ENCODE results near the gene MYEOV. TPM values are rescaled to one million over a fixed set of nuclear protein-coding genes. Genes with fewer than 3 reads are reported as not detected.

Gene MYEOV
- polyA plus RNA-seq, 1 donor (not counting 4 experiments of a cell fraction or from before 2014, with no cell fraction given) = 1.4 TPM

DNA sequence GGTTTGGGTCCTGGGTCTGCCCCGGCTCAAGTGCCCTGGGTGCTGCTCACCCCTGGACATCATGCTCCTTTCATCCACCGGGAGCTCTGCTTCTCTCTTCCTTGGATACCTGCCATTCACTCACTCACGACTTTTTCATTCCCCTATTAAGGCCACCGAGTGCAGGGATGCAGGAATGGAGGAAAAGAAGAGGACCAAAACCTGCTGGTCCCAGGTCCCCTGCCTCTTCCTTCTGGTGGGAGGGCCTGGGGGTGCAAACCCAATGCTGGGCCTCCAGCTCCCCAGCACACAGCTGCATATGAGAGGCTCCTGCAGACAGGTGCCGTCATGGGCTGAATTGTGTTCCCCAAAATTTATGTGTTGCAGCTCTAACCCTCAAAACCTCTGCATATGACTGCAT, 36.8 kb upstream of the MYEOV start:
- no peak overlapping the region for H2AFZ ChIP-seq (ENCODE audit: control insufficient read depth, low read length)
- no peak overlapping the region for H3K9ac ChIP-seq (ENCODE audit: control insufficient read depth, extremely low read depth, insufficient read depth, low read length)
- H3K4me2 ChIP-seq (ENCODE audit: control insufficient read depth, extremely low read depth, insufficient read depth, low read depth, low read length) = no peak overlapping the region
- DNase-seq (ENCODE audit: low read depth, low spot score) = no peak
- peaks cover 21% of the 10 kb centered on the region for H3K9me3 ChIP-seq (ENCODE audit: control insufficient read depth, low read depth, low read length)
- H3K27me3 ChIP-seq (ENCODE audit: control insufficient read depth, extremely low read depth, insufficient read depth, low read length) = no peaks in the 10 kb centered on the region
- no peaks in the 10 kb centered on the region for H3K9me1 ChIP-seq (ENCODE audit: control insufficient read depth, extremely low read depth, insufficient read depth, low read length)
- no peak overlapping the region for H3K27ac ChIP-seq (ENCODE audit: control insufficient read depth, insufficient read depth, low read length)
- H3K4me1 ChIP-seq (ENCODE audit: control insufficient read depth, extremely low read depth, insufficient read depth, low read length) = peaks cover 8% of the 10 kb centered on the region
- no peak overlapping the region for H3K4me3 ChIP-seq (ENCODE audit: control insufficient read depth in 2 of 3, extremely low read depth in 1 of 3, insufficient read depth in 2 of 3, low read depth in 1 of 3, low read length in 3 of 3)
- no peaks in the 10 kb centered on the region for H3K36me3 ChIP-seq (ENCODE audit: control insufficient read depth in 2 of 2, extremely low read depth in 1 of 2, insufficient read depth in 2 of 2, low read length in 2 of 2)
- H4K20me1 ChIP-seq (ENCODE audit: control insufficient read depth, extremely low read depth, insufficient read depth, low read length) = no peaks in the 10 kb centered on the region
- dilution Hi-C loops (cut with MboI; ENCODE audit: extremely low pct_ligation_motif_present, low sequenced_read_pairs) = no loop called here
- H3K79me2 ChIP-seq (ENCODE audit: control insufficient read depth, insufficient read depth, low read length) = no peaks in the 10 kb centered on the region
- TF ChIP-seq EZH2 (IDR thresholded peaks at IDR 0.05; ENCODE audit: low read length) = no peak
- TF ChIP-seq, protein P1, sequence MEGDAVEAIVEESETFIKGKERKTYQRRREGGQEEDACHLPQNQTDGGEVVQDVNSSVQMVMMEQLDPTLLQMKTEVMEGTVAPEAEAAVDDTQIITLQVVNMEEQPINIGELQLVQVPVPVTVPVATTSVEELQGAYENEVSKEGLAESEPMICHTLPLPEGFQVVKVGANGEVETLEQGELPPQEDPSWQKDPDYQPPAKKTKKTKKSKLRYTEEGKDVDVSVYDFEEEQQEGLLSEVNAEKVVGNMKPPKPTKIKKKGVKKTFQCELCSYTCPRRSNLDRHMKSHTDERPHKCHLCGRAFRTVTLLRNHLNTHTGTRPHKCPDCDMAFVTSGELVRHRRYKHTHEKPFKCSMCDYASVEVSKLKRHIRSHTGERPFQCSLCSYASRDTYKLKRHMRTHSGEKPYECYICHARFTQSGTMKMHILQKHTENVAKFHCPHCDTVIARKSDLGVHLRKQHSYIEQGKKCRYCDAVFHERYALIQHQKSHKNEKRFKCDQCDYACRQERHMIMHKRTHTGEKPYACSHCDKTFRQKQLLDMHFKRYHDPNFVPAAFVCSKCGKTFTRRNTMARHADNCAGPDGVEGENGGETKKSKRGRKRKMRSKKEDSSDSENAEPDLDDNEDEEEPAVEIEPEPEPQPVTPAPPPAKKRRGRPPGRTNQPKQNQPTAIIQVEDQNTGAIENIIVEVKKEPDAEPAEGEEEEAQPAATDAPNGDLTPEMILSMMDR (optimal IDR thresholded peaks at IDR 0.05 in 1 of 3, IDR thresholded peaks at IDR 0.05 in 1 of 3, conservative IDR thresholded peaks at IDR 0.05 in 1 of 3; ENCODE audit: extremely low read depth in 1 of 3, insufficient read depth in 2 of 3, low read length in 3 of 3) = no peak
- no peak for FAIRE-seq

DNA sequence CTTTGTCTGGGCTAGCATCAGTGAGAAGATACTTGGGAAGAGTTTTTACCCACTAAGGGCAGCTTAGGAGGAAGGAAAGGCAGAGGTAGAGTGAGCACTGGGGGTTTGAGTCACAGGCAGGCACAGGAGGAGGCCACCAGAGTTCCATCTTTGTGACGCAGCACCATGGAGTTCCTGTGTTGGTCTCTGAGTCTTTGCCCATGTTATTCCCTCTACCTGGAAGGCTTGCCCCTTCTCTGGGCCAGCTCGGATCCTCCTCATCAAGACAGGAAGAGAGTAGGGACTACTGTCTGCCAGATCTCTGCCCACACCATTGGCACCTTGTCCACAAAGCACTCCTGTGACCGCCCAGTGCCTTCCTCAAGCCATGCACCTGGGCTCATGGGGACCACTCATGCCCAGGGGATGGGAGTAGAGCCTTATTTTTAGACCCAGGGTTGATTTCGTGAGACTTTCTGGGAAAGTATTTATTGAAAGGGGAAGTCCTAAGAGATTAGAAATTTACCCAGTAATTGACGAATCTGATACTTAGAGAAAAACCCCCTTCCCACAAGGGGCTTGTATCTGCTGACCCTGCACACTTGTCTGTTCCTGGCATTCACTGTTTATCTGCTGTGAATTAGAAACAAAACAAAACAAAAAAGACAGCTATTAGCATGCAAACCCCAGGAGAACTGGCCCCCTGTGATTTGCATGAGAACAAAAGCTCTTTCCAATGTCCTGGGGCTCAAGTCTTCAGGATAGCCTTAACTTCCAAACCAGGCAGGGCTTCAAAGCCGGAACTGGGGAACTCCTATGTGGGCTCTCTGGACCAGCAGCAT, 35.9 kb upstream of the MYEOV start:
- H3K4me2 ChIP-seq (ENCODE audit: control insufficient read depth, extremely low read depth, insufficient read depth, low read depth, low read length) = no peak overlapping the region
- no peaks in the 10 kb centered on the region for H3K36me3 ChIP-seq (ENCODE audit: control insufficient read depth in 2 of 2, extremely low read depth in 1 of 2, insufficient read depth in 2 of 2, low read length in 2 of 2)
- H3K27ac ChIP-seq (ENCODE audit: control insufficient read depth, insufficient read depth, low read length) = no peak overlapping the region
- H3K9me3 ChIP-seq (ENCODE audit: control insufficient read depth, low read depth, low read length) = peaks cover 20% of the 10 kb centered on the region
- dilution Hi-C loops (cut with MboI; ENCODE audit: extremely low pct_ligation_motif_present, low sequenced_read_pairs) = no loop called here
- no peak for TF ChIP-seq EZH2 (IDR thresholded peaks at IDR 0.05; ENCODE audit: low read length)
- TF ChIP-seq, protein P1 (optimal IDR thresholded peaks at IDR 0.05 in 1 of 3, IDR thresholded peaks at IDR 0.05 in 1 of 3, conservative IDR thresholded peaks at IDR 0.05 in 1 of 3; ENCODE audit: extremely low read depth in 1 of 3, insufficient read depth in 2 of 3, low read length in 3 of 3) = no peak
- H4K20me1 ChIP-seq (ENCODE audit: control insufficient read depth, extremely low read depth, insufficient read depth, low read length) = no peaks in the 10 kb centered on the region
- H3K4me1 ChIP-seq (ENCODE audit: control insufficient read depth, extremely low read depth, insufficient read depth, low read length) = no peaks in the 10 kb centered on the region
- no peak overlapping the region for H3K9ac ChIP-seq (ENCODE audit: control insufficient read depth, extremely low read depth, insufficient read depth, low read length)
- DNase-seq (ENCODE audit: low read depth, low spot score) = no peak
- no peaks in the 10 kb centered on the region for H3K27me3 ChIP-seq (ENCODE audit: control insufficient read depth, extremely low read depth, insufficient read depth, low read length)
- H3K4me3 ChIP-seq (ENCODE audit: control insufficient read depth in 2 of 3, extremely low read depth in 1 of 3, insufficient read depth in 2 of 3, low read depth in 1 of 3, low read length in 3 of 3) = no peak overlapping the region
- no peak for FAIRE-seq
- no peaks in the 10 kb centered on the region for H3K9me1 ChIP-seq (ENCODE audit: control insufficient read depth, extremely low read depth, insufficient read depth, low read length)
- H2AFZ ChIP-seq (ENCODE audit: control insufficient read depth, low read length) = no peak overlapping the region
- H3K79me2 ChIP-seq (ENCODE audit: control insufficient read depth, insufficient read depth, low read length) = no peaks in the 10 kb centered on the region

Data from keratinocyte (primary cell).